Spleen (tissue), 7 donors: ENCODE data around the gene UFD1.

ENCODE experiments used
- POLR2A ChIP-seq, 3 donors: fragments of 450-650 bp; IDR thresholded peaks; one replicate each; pipeline ENCODE4 v1.5.1; 2017; ENCODE audit warnings: antibody characterized with exemption in 3 of 3, mild to moderate bottlenecking in 1 of 3
- POLR2AphosphoS5 ChIP-seq, 3 donors: sonication (generic); formaldehyde crosslinking; IDR thresholded peaks; one replicate each; pipeline ENCODE4 v1.5.1; 2017; ENCODE audit warnings: antibody characterized with exemption in 3 of 3
- TF ChIP-seq, protein P1 (sequence below), 11 experiments: fragments of 200-600 bp in 7 of 11; fragments of 450-650 bp in 4 of 11; sonication (generic) in 4 of 11; IDR thresholded peaks in 8 of 11; conservative IDR thresholded peaks in 3 of 11; 1 replicate in 7 of 11; 2 replicates in 4 of 11; pipeline versions ENCODE4 v1.4.0 to v1.8.0; 2016 to 2021; ENCODE audit warnings: antibody characterized with exemption in 11 of 11, inconsistent platforms in 4 of 11, mild to moderate bottlenecking in 1 of 11
- donor health status: DM: no; HTN: no; CAD: no; lungs with moderate emphysema.
- donor health status: DM: no; HTN: no; CAD: no.
- donor health status: DM: no; HTN: no; CAD: no.

DNA sequence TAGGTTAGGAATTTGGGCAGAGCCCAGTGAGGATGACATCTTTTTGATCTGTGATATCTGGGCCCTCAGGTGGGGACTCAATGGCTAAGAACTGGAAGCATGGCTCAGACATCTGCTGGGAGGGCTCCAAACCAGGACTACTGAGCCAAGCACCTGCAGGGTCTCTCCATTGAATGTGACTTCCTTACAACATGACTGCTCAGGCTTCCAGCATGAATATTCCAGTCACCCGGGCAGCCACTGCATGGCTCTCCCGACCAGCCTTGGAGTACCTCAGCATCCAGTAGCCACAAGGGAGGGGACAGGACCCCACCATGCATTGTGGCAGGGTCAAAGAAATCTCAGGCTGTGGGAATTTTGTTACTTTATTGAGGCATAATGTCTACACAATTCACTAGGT is 9.3 kb upstream of the UFD1 start:
- TF ChIP-seq POLR2AphosphoS5 (IDR thresholded peaks at IDR 0.05): no peak
- TF ChIP-seq, protein P1, sequence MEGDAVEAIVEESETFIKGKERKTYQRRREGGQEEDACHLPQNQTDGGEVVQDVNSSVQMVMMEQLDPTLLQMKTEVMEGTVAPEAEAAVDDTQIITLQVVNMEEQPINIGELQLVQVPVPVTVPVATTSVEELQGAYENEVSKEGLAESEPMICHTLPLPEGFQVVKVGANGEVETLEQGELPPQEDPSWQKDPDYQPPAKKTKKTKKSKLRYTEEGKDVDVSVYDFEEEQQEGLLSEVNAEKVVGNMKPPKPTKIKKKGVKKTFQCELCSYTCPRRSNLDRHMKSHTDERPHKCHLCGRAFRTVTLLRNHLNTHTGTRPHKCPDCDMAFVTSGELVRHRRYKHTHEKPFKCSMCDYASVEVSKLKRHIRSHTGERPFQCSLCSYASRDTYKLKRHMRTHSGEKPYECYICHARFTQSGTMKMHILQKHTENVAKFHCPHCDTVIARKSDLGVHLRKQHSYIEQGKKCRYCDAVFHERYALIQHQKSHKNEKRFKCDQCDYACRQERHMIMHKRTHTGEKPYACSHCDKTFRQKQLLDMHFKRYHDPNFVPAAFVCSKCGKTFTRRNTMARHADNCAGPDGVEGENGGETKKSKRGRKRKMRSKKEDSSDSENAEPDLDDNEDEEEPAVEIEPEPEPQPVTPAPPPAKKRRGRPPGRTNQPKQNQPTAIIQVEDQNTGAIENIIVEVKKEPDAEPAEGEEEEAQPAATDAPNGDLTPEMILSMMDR (IDR thresholded peaks at IDR 0.05 in 8 of 11, conservative IDR thresholded peaks at IDR 0.05 in 3 of 11): no peak
- no peak for TF ChIP-seq POLR2A (IDR thresholded peaks at IDR 0.05)
